GM21526 (cell line): ENCODE data around the gene KCNT1.
"Not testable (repeated sequence)": the region's sequence is repeated elsewhere in the genome, so short reads cannot be mapped to it uniquely, and the experiment has no call there.

Experiments
- ATAC-seq: cut with Tn5 transposase; IDR thresholded peaks from one replicate; pipeline ENCODE4 v1.9.1; 2021; ENCODE audit warnings: moderate library complexity; ENCODE audit not compliant: unreplicated experiment, low FRiP score

KCNT1 gene

GRCh38 chr9:135701959-135702721 is at the start of gene KCNT1:
TSS of gene KCNT1 (plus strand) at chr9:135702185. CDS start at chr9:135702259, 74 bp downstream.
- ATAC-seq: no peak

- no peak for ATAC-seq
Measured at GRCh38 chr9:135655317-135655716, 46.7 kb upstream of the KCNT1 start.

GRCh38 chr9:135657416-135657815 is 44.6 kb upstream of the KCNT1 start:
- no peak for ATAC-seq

GRCh38 chr9:135659252-135659651 is 42.7 kb upstream of the KCNT1 start:
- no peak for ATAC-seq

- no peak for ATAC-seq
Measured at GRCh38 chr9:135660407-135660806, 41.6 kb upstream of the KCNT1 start.

- no peak for ATAC-seq
Measured at GRCh38 chr9:135661816-135662560, 40.0 kb upstream of the KCNT1 start.

- no peak for ATAC-seq
Measured at GRCh38 chr9:135662758-135663450, 39.1 kb upstream of the KCNT1 start, which contains the start of gene LCN9. TSS of gene LCN9 (plus strand) at chr9:135663309. CDS start at chr9:135663322, 13 bp downstream.

GRCh38 chr9:135663451-135663770 is 38.6 kb upstream of the KCNT1 start:
- no peak for ATAC-seq

- ATAC-seq: no peak
Measured at GRCh38 chr9:135663857-135664256, 38.1 kb upstream of the KCNT1 start.

- ATAC-seq: no peak
Measured at GRCh38 chr9:135664266-135664665, 37.7 kb upstream of the KCNT1 start.

- ATAC-seq: no peak
Measured at GRCh38 chr9:135664801-135665794, 36.9 kb upstream of the KCNT1 start.

- ATAC-seq: no peak
Measured at GRCh38 chr9:135665795-135666189, 36.2 kb upstream of the KCNT1 start.

- no peak for ATAC-seq
Measured at GRCh38 chr9:135666534-135667462, 35.2 kb upstream of the KCNT1 start.

GRCh38 chr9:135667463-135668001 is 34.5 kb upstream of the KCNT1 start:
- no peak for ATAC-seq

GRCh38 chr9:135669018-135669417 is 33.0 kb upstream of the KCNT1 start:
- not testable (repeated sequence) for ATAC-seq

- no peak for ATAC-seq
Measured at GRCh38 chr9:135669616-135670285, 32.2 kb upstream of the KCNT1 start.

- no peak for ATAC-seq
Measured at GRCh38 chr9:135670721-135671590, 31.0 kb upstream of the KCNT1 start.
